Right hindlimb (tissue), 1 donor: ENCODE measurements around the gene BCL2.
"Not testable (repeated sequence)": the region's sequence is repeated elsewhere in the genome, so short reads cannot be mapped to it uniquely, and the experiment has no call there.

Experiments used
- DNase-seq: peaks from one replicate; pipeline ENCODE4 v3.0.0-alpha.2; 2018

BCL2 gene

DNA sequence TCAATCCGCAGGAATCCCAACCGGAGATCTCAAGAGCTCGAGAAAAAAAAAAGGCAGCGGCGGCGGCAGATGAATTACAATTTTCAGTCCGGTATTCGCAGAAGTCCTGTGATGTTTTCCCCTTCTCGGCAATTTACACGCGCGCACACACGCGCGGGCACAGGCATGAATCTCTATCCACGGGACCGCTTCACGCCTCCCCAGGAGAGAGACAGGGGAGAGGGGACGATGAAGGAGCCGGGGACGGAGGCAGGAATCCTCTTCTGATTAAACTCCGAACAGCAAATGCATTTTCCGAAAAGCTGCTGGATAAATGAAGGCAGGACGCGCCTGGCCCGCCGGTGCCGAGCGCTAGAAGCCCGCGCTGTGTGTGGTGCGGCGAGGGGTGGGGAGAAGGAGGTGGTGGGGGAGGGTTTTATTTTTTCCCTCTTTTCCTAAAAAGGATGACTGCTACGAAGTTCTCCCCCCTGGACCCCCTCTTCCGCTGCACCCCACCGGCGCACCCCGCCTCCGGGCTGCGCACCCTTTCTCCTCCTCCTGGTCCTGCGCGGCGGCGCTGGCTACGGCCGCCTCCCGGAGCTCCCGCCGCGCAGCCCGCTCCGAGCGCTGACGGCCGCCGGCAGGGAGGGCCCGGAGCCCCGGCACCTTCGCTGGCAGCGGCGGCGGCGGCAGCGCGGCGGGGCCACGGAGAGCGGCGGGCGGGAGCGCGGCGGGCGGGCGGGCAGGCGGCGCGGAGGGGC is at the start of gene BCL2:
Gene BCL2 (minus strand): TSS at position 387 of the 740 bp plus-strand sequence.
- peak; percentile 82 for DNase-seq

DNA sequence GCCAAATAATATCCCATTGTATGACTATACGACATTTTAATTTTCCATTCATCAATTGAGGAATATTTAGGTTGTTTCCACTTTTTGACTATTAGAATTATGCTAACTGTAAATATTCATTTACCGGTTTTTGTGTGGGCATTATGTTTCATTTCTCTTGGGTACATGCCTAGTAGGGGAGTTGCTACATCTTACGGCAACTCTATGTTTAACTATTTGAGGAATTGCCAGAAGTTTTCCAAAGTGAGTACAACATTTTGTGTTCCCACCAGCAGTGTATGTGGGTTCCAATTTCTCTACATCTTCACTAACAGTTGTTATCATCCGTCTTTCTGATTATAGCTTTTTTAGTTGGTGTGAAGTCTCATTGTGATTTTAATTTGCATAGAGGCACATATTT is 49.0 kb upstream of the BCL2 start:
- DNase-seq, result no peak

DNA sequence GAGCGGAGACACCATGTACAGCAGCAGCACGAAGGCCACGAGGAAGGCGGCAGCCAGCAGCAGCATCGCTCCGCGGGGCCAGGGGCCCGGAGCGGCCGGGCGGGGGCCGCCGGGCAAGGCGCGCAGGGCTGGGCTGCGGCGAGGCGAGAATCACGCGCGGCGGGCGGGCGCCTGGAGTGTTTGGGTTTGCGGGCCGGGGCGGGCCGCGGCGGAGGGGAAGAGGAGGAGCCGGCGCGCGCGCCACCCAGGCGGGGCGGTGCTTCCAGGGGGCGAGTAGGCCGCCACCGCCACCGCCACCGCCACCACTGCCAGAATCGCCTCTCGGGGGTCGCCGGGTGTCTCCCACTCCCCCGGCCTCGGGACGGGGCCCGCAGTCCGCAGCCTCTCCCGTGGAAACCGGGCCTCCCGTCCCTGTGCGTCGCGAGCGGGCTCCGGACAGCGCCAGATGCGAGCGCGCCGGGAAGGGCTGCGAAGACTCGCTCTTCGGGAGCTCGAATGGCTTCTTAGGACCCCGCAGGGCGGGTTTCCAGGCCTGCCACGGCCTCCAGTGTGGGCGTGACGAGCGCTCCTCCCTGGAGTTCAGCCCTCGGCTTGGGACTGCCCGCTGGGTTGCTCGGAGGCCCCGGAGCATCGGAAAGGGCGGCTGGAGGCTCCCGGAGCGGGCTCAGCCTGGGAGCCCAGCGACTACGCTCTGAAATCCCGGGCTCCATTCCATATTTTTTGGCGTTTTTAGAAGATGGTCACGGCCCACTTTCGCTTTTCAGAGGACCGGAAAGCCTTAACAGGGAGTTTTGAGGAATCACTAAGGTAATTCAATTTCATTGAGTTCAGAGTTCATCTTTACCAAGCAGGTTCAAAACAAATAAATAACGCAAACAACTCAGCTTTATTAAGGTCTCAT is 47.7 kb upstream of the BCL2 start, which contains the start of gene KDSR:
Gene KDSR (minus strand): TSS at position 154 of the 901 bp plus-strand sequence. CDS start 88 bp downstream, at position 66.
- peak; percentile 98 for DNase-seq

DNA sequence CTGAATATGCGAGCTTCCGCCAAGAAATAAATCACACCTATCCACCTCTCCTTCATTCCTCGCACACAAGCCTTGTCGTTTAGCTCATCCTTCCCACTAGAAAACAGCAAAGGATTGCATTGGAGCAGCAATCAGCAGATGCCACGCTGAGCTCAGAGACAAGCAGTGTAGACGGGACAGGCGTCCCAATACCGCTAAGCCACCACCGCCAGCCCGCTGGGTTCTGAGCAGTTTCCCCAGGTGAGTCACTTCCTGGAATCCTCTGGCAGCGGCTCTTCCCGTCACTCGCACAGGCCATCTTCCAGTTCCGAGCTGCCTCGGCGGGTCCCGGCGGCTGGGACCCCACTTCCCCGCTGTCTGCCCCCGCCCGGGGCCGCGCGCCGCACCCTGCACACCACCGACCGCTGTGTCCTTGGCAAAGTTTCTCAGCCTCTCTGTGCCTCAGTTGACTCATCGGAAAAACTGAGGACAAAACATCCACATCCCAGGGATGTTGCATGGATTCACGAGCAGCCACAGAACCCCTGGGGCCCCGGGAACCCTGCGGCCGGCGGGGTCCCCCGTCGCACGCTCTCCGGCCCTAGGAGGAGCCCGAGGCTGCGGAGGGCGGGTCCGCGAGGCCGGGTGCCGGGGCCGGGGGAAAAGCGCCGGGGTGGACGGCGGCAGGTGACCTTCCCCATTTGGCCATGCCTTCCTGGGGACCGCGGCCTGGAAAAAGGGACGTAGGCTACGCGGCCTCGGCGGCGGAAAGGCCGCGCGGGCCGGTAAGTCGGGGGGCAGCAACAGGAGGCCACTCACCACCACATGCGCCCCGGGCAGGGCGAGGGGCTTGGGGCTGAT is 46.9 kb upstream of the BCL2 start:
- DNase-seq, result peak; percentile 47

DNA sequence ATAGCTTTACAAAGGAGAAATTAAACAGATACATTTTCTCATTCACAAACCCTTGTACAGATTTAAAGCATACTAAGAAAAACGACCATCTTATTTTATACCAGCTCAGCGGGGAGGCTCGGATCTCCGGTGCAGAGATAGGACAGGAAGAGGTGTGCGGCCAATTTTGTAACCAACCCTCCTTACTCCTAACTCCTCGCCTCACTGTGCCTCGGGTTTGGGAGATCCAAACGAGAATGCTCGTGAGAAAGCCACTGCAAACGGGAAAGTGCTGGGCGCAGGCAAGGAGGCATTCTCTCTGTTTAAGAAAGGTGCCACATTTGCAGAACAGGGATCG is 46.3 kb upstream of the BCL2 start:
- DNase-seq, result peak; percentile 25

DNA sequence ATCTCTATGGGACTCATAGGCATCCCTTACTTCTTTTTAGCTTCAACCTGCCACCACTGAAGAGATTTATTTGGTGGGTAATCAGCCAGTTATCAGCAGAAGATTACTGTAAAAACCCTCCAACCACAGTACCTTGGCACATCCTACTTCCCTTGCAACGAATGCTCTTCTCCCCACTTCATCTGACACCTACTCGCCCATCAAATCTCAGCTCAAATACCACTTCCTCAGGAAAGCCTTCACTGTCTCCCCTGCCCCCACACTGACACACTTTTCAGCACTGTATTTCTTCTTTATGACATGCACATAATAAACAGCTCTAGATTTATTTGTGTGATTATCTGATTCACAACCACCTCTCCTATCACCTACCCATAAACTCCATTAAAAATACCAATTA is 44.4 kb upstream of the BCL2 start:
- no peak for DNase-seq

DNA sequence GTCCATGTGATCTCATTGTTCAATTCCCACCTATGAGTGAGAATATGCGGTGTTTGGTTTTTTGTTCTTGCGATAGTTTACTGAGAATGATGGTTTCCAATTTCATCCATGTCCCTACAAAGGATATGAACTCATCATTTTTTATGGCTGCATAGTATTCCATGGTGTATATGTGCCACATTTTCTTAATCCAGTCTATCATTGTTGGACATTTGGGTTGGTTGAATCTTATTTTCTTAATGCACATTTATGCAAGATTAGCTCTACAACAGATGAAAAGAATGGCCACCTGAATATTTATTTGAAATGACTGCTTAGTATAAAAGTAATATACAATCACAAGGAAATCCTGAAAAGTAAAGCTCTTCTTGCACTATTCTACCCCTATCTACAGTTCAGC is 43.9 kb upstream of the BCL2 start:
- DNase-seq, result not testable (repeated sequence)

DNA sequence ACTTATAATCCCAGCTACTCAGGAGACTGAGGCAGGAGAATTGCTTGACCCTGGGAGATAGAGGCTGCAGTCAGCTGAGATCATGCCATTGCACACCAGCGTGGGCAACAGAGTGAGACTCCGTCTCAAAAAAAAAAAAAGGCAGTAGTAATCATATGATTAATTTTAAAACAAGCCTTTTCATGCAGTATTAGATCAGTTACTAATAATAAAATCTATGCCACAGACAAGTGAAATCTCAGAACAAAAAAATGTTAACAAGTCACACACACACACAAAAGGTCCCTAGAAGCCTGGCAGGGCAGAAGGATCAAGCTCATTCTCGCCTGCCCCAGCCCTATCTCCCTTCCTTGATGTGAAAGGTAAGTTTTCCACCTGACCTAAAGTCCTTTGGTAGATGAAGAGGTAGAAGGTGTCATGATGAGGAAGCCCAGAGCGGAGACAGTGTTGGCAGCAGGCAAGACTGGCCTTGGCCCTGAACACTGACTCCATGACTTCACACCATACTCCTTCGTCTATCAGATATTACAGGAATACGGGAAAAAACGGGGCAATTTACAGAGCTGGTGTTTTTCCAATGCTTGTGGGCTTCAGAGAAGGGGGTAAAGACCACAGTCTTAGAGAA is 36.8 kb upstream of the BCL2 start:
- DNase-seq, result no peak

DNA sequence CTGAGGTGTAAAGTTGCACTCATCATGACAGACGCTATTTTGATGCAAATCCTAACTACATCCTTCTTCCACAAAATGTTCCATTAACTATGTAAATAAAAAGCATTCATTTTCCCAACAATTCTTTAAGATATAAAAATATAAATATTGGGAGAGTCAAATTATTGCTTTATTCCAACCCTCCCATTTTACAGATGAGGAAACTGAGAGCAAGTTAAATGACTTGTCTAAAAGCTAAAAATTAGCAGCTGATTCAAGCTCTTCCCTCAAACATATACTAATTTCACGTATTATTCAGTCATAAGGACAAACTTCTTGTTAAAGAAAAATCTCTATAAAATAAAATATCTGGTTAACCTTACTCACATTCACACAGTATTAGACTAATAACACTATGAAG is 30.7 kb upstream of the BCL2 start:
- no peak for DNase-seq

DNA sequence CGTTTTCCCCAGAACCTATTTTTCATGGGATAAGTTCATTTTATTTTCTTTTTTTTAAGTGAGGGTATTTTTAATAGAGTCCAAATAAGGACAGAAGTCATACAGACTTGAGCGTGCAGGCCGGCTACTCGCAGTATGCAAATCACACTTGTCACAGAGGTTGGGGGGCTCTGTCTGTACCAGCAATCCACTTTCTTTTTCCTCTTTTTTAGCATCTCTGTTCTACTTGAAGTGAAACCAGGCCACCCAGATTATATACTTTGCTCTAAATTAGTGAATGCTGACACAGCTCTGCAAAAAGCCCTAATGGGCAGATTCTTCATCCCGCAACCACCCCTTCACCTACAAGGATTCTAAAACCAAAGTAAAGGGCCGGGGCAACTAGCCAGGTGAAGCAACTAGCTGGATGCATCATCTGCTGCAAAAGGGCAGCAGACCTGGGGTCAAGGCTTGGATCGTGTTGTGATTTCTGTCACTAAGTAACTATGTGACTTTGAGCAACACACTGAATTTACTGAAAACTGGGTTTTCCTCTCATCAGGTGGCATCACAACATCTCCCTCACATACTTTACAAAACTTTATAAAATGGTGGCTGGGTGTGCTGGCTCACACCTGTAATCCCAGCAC is 29.1 kb upstream of the BCL2 start:
- no peak for DNase-seq

DNA sequence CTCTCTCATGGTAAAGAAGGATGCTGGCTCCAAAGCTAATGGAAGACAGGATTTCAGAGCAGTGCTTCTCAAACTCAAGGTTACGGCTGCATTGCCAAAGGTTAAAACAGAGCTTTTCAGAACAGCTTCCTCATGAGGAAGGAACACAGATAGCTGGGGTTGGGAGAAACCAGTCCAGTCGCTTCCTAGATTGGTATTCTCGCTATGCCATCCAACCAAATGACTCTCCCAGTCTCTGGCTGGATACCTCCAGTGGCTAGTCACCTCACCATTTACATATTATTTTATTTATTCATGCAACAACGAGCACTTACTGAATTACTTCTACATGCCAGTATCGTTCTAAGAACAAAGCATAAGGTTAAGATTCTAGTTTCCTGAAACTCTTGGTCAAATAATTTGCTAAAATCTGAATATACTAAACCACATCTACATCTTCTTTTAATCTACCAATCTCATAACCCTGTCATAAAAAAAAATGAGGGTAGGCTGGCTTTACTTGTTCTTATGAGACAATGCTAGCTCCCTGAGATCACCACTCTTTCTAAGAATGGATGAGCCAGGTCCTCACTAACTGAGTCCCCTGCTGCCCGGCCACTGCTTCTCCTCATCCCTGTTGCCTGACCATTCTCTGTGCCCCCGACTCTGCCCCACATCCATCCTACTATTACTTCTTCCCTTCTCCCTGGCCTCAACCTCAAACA is 27.1 kb upstream of the BCL2 start:
- no peak for DNase-seq

DNA sequence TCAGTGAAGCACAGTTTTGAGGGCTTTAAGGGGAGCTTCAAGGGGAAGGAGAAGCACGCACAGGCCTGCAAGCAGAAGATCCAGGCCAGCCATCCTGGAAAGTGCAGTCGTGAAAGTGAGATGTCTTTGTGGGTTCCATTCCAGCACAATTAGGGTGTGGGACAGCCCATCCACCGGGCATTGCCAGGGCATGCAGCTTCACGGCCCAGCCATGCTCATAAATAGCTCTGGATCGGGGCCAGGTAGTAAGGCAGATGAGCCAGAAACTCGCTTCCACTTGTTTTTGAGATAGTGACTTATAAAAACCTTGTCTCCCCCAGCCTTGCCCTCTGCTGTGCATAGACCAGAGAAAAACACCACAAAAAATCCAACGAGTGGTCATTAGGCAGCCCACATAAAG is 26.5 kb upstream of the BCL2 start:
- peak; percentile 36 for DNase-seq

DNA sequence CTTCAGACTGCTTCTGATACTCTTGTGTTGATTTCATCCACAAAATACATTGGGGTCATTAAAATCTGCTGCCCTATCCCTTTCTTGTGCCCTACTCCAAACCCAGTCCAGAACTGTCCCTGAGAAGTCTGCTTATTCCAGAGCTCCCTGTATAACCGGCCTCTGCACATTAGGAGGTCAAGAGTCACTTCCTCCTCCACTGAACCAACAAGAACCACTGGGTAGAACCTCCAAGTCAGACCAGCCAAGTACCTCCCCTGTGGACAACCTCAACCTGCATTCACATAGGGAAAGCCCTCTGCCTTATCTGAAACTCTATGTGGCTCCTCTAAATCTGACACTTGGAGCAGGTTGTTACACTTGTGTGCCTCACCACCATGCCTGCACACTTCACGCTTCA is 25.3 kb upstream of the BCL2 start:
- no peak for DNase-seq

DNA sequence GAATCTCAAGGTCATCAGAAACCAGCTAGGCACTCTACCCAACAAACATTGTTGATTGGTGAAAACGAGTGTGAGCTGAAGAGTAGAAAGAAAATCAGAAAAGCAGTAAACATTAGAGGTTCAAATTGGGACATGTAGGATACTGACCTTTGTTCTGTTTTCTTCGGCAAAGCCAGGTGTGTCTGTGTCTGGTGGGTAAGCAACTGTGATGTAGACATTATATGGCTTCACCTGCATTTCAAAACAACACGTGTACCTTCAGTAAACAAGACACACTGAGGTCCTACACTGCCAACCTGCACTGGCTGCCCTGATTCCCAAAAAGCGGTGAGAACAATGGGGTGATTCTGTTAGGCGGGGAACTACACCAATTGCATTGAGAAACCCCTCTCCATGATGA is 24.7 kb upstream of the BCL2 start:
- no peak for DNase-seq

DNA sequence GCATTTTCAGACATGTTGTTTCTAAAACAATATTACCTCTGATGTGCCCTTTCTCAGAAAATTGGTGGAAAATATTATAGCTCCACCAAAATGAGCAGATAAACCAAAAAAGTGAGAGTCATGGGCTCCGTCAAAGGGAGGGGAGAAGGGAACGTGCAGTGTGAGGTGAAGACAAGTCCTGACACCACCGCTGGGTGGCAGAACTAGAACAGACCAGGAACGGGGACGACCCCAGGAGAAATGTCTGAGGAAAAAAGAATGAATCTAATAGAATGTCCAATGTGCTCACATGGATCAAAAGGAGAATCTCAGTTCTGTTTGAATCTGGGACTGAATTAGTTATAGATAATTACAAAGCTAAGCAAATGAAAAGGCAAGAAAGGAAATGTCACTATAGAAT is 22.6 kb upstream of the BCL2 start:
- peak; percentile 42 for DNase-seq

DNA sequence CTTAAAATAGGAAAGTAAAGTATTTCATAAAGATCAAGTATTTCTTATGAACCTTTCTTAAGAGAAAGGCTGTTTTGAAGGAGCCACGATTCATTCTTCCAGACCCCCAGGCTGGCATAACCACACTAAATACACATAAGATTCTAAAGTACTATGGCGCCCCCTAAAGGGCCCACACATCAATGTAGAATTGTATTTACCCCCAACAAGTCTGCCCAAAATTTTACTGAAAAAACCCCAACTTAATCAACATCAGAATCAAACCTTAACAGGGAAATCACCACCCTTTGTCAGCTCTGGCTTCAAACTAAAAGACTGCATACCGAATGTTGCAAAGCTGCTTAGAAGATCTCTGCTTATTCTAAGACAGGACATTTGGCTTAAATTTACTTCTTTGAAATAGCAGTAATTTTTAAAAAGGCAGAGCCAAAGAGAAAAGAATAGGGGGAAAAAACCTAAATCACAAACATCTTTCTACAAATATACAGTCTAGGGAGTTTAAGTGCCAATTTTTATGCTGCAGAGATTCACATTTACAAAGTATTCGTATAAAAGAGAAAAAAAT is 20.4 kb upstream of the BCL2 start:
- DNase-seq, result no peak

DNA sequence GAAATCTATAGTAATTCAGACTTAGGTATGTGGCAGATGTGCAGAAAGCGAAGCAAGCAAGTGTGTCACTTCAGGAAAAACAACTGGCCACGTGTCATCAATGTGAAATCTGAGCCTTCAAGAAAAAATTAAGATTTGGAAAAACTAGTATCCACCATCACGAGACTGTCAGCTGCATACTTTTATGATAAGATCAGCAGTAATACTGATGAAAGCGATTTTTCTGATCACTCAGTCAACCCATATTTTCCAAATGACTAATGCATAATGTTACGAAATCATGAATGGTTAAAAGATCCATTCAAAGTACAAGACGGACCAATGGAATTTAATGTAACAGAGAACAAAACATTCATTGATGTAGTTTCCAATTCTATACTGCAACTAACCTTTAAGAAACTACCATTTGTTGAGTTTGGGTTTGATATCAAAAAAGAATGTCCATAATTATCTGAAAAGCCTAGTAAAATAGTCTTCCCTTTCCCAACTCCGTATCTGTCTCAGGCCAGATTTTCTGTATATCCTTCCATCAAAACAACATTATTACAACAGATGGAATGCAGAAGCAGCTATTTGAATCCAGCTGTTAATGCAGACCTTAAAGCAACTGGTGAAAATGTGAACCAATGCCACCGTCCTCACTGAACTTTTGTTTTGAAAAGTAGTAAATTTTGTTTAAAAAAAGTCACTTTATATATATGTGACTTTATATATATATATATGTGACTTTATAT is 17.0 kb upstream of the BCL2 start:
- DNase-seq, result no peak

DNA sequence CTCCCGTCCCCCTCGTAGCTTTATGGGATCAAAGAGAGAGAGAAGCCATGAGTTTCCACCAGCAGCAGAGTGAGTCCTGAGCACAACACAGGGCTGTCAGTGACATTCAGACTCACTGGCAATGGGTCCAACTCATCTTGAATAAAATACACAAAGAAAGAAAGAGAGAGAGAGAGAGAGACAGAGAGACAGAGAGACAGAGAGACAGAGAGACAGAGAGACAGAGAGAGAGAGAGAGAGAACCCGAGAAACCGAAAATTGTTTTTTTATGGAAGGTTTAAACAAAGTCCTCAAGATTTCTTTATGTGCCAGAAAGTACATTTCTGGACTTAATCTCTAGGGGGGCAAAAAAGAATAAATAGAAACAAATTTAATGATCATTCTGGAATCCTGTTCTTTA is 11.5 kb upstream of the BCL2 start:
- no peak for DNase-seq

DNA sequence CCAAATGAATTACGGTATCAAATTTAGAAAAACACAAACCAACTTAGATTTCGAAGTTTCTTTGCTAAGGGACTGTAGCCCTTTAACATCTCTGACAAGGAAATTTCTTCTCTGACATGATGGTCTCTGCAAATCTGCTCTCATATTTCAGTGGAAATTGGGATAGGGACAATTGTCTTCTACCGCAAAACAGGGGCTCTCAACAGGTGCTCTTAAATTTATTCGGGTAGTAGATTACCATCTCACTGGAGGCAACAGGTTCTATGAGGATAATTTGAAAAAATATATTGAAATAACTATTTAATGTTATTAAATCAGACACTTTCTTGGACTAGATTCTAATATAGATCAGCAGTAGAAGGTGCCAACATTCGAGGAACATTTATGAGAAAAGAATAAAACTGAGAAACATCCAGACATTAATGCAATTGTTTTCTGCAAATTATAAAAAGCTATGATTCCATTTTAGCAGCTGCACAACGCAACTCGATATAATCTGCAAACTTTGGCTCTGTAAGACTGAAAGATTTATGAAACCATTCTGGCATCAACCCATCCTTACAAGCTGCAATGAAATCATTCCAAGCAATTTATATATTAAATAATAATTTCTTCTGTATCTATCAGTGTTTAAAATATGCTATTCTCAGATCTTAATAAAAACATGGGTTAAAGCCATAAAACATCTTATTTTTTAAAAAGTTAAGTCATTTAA is 10.0 kb upstream of the BCL2 start:
- DNase-seq, result no peak

DNA sequence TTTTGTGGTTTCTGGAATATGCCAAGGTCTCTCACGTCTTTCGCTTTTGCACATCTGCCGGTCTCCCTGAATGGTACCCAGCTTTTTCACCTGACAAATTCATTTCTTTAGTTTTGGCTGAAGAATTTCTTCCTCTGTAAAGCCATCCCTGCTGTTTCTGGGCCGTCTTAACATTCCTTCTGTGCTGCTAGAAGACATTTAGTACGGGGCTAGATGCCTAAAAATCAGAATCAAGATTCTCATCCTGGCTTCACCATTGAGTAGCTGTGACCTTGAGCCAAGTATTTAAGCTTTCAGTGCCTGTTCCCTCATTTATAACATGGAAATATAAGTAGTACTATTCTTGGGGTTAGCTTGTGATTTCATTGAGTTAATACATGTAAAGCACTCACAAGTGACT is 6.4 kb upstream of the BCL2 start:
- no peak for DNase-seq
